ENCODE data around the gene SLC22A15.

The SLC22A15 gene

GRCh38 chr1:116002781-116003420 lies 26.6 kb downstream of the SLC22A15 start:
- DNase-seq (ENCODE audit: low read depth, low spot score) = no peak
- POLR2A ChIA-PET = no interaction called here
- no peak overlapping the region for H3K4me3 ChIP-seq (ENCODE audit: low read depth, low read length)
- CTCF ChIA-PET = no interaction called here
- no peak for TF ChIP-seq CTCF (IDR thresholded peaks at IDR 0.05; ENCODE audit: insufficient read depth, low read length, missing control alignments)

- POLR2A ChIA-PET = no interaction called here
- H3K4me3 ChIP-seq (ENCODE audit: low read depth, low read length) = no peak overlapping the region
- no peak for TF ChIP-seq CTCF (IDR thresholded peaks at IDR 0.05; ENCODE audit: insufficient read depth, low read length, missing control alignments)
- no peak for DNase-seq (ENCODE audit: low read depth, low spot score)
- CTCF ChIA-PET = no interaction called here
Observed at GRCh38 chr1:116003823-116004222, 27.5 kb downstream of the SLC22A15 start.

GRCh38 chr1:116006486-116006964 lies 30.2 kb downstream of the SLC22A15 start:
- no peak for TF ChIP-seq CTCF (IDR thresholded peaks at IDR 0.05; ENCODE audit: insufficient read depth, low read length, missing control alignments)
- ChIA-PET POLR2A (no interaction called here), CTCF (interaction anchor here (1.0 to 1.6 kb wide), 3 partner anchors 13 to 132 kb away, joined by 3 to 4 read pairs (median 3); no protein-coding TSS in a partner anchor)
- no peak overlapping the region for H3K4me3 ChIP-seq (ENCODE audit: low read depth, low read length)
- no peak for DNase-seq (ENCODE audit: low read depth, low spot score)

- POLR2A ChIA-PET = no interaction called here
- H3K4me3 ChIP-seq (ENCODE audit: low read depth, low read length) = no peak overlapping the region
- CTCF ChIA-PET = interaction anchor here (1.4 kb wide), 1 partner anchor 27 kb away, joined by 4 read pairs; no protein-coding TSS in a partner anchor
- TF ChIP-seq CTCF (IDR thresholded peaks at IDR 0.05; ENCODE audit: insufficient read depth, low read length, missing control alignments) = no peak
- no peak for DNase-seq (ENCODE audit: low read depth, low spot score)
Observed at GRCh38 chr1:116008656-116009390, 32.5 kb downstream of the SLC22A15 start.

GRCh38 chr1:116012716-116013115 lies 36.4 kb downstream of the SLC22A15 start:
- TF ChIP-seq CTCF (IDR thresholded peaks at IDR 0.05; ENCODE audit: insufficient read depth, low read length, missing control alignments) = no peak
- no peak for DNase-seq (ENCODE audit: low read depth, low spot score)
- no peak overlapping the region for H3K4me3 ChIP-seq (ENCODE audit: low read depth, low read length)
- ChIA-PET POLR2A (no interaction called here), CTCF (no interaction called here)

- ChIA-PET POLR2A (no interaction called here), CTCF (no interaction called here)
- no peak for TF ChIP-seq CTCF (IDR thresholded peaks at IDR 0.05; ENCODE audit: insufficient read depth, low read length, missing control alignments)
Observed at GRCh38 chr1:116015679-116016078, 39.4 kb downstream of the SLC22A15 start.

More at GRCh38 chr1:116015679-116016078, 39.4 kb downstream of the SLC22A15 start:
- H3K4me3 ChIP-seq (ENCODE audit: low read depth, low read length) = no peak overlapping the region
- DNase-seq (ENCODE audit: low read depth, low spot score) = no peak

Measured in AG04449 (cell line).